ENCODE results near the gene HVCN1. TPM values are rescaled to one million over a fixed set of nuclear protein-coding genes. Genes with fewer than 3 reads are reported as not detected.

HVCN1 gene
- total and polyA plus RNA-seq, 2 of the 13 experiments (the other 11 are each of a cell fraction or from before 2014, with no cell fraction given), result 0.49 to 1.3 TPM

DNA sequence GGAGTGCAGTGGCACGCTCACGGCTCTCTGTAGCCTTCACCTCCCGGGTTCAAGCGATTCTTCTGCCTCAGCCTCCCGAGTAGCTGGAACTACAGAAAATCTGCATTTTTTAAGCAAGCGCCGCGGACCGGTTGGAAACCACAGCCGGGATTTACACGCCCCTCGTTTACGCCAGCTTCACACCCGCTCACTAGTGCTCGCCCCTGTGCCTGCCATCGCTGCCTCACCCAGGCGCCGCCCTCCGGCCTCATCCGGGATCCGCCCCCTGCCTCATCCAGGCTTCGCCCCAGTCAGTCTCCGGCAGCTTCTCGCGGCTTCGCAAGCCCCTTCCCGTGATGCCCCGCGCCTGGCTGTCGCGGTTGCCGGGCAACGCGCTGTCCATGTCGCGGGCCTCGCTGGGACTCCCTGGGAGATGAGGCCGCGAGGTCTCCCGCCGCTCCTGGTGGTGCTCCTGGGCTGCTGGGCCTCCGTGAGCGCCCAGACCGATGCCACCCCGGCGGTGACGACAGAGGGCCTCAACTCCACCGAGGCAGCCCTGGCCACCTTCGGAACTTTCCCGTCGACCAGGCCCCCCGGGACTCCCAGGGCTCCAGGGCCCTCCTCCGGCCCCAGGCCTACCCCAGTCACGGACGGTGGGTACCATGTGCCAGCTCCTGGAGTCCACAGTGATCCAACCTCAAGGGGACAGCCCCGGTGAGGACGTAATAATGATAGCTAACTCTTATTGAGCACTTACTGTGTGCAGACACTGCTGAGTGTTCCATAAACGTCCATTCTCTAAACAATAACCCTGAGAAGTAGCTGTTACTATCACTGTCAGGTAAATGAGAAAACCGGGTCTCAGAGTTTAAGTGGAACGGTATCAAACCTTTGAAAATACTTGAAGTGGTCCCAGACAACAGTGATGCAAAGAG is 74.9 kb downstream of the HVCN1 start, which contains the start of gene TCTN1 (continued):
- TF ChIP-seq, protein P1, sequence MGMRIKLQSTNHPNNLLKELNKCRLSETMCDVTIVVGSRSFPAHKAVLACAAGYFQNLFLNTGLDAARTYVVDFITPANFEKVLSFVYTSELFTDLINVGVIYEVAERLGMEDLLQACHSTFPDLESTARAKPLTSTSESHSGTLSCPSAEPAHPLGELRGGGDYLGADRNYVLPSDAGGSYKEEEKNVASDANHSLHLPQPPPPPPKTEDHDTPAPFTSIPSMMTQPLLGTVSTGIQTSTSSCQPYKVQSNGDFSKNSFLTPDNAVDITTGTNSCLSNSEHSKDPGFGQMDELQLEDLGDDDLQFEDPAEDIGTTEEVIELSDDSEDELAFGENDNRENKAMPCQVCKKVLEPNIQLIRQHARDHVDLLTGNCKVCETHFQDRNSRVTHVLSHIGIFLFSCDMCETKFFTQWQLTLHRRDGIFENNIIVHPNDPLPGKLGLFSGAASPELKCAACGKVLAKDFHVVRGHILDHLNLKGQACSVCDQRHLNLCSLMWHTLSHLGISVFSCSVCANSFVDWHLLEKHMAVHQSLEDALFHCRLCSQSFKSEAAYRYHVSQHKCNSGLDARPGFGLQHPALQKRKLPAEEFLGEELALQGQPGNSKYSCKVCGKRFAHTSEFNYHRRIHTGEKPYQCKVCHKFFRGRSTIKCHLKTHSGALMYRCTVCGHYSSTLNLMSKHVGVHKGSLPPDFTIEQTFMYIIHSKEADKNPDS (CRISPR knock-in tag; IDR thresholded peaks at IDR 0.05), result no peak
- TF ChIP-seq ZNF83 (CRISPR knock-in tag; IDR thresholded peaks at IDR 0.05; ENCODE audit: borderline replicate concordance) (0 out of 2 replicates have a peak, but pooled peaks have one; percentile 42), KDM2A (CRISPR knock-in tag; IDR thresholded peaks at IDR 0.05; ENCODE audit: borderline replicate concordance, low read depth) (peak; percentile 84), TP53 (CRISPR knock-in tag; conservative IDR thresholded peaks at IDR 0.05) (no peak), FOXC1 (CRISPR knock-in tag; IDR thresholded peaks at IDR 0.05; ENCODE audit: borderline replicate concordance) (peak; percentile 89; the same call in 1 of the 2 replicates), NRL (CRISPR knock-in tag; IDR thresholded peaks at IDR 0.05; ENCODE audit: borderline replicate concordance) (peak; percentile 96), ZNF549 (CRISPR knock-in tag; IDR thresholded peaks at IDR 0.05) (no peak), KMT2A (CRISPR knock-in tag; IDR thresholded peaks at IDR 0.05) (peak; percentile 51; the same call in 1 of the 2 replicates), ATRX (CRISPR knock-in tag; IDR thresholded peaks at IDR 0.05; ENCODE audit: borderline replicate concordance) (no peak), ZNF558 (CRISPR knock-in tag; IDR thresholded peaks at IDR 0.05; ENCODE audit: borderline replicate concordance) (no peak), ZSCAN29 (CRISPR knock-in tag; conservative IDR thresholded peaks at IDR 0.05) (peak; percentile 76; the same call in 1 of the 2 replicates), RXRB (CRISPR knock-in tag; IDR thresholded peaks at IDR 0.05; ENCODE audit: borderline replicate concordance) (peak; percentile 52; the same call in 1 of the 2 replicates), ZZZ3 (CRISPR knock-in tag; IDR thresholded peaks at IDR 0.05; ENCODE audit: borderline replicate concordance) (no peak), ZNF577 (CRISPR knock-in tag; IDR thresholded peaks at IDR 0.05; ENCODE audit: borderline replicate concordance, low read depth) (no peak), GTF3A (CRISPR knock-in tag; conservative IDR thresholded peaks at IDR 0.05) (peak; percentile 83; the same call in 1 of the 2 replicates), NFRKB (IDR thresholded peaks at IDR 0.05) (no peak)
- TF ChIP-seq, protein P2, sequence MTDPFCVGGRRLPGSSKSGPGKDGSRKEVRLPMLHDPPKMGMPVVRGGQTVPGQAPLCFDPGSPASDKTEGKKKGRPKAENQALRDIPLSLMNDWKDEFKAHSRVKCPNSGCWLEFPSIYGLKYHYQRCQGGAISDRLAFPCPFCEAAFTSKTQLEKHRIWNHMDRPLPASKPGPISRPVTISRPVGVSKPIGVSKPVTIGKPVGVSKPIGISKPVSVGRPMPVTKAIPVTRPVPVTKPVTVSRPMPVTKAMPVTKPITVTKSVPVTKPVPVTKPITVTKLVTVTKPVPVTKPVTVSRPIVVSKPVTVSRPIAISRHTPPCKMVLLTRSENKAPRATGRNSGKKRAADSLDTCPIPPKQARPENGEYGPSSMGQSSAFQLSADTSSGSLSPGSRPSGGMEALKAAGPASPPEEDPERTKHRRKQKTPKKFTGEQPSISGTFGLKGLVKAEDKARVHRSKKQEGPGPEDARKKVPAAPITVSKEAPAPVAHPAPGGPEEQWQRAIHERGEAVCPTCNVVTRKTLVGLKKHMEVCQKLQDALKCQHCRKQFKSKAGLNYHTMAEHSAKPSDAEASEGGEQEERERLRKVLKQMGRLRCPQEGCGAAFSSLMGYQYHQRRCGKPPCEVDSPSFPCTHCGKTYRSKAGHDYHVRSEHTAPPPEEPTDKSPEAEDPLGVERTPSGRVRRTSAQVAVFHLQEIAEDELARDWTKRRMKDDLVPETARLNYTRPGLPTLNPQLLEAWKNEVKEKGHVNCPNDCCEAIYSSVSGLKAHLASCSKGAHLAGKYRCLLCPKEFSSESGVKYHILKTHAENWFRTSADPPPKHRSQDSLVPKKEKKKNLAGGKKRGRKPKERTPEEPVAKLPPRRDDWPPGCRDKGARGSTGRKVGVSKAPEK (CRISPR knock-in tag; IDR thresholded peaks at IDR 0.05; ENCODE audit: borderline replicate concordance), result 0 out of 2 replicates have a peak, but pooled peaks have one; percentile 67
- TF ChIP-seq, protein P3, sequence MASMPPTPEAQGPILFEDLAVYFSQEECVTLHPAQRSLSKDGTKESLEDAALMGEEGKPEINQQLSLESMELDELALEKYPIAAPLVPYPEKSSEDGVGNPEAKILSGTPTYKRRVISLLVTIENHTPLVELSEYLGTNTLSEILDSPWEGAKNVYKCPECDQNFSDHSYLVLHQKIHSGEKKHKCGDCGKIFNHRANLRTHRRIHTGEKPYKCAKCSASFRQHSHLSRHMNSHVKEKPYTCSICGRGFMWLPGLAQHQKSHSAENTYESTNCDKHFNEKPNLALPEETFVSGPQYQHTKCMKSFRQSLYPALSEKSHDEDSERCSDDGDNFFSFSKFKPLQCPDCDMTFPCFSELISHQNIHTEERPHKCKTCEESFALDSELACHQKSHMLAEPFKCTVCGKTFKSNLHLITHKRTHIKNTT (CRISPR knock-in tag; IDR thresholded peaks at IDR 0.05), result no peak
- TF ChIP-seq, protein P4, sequence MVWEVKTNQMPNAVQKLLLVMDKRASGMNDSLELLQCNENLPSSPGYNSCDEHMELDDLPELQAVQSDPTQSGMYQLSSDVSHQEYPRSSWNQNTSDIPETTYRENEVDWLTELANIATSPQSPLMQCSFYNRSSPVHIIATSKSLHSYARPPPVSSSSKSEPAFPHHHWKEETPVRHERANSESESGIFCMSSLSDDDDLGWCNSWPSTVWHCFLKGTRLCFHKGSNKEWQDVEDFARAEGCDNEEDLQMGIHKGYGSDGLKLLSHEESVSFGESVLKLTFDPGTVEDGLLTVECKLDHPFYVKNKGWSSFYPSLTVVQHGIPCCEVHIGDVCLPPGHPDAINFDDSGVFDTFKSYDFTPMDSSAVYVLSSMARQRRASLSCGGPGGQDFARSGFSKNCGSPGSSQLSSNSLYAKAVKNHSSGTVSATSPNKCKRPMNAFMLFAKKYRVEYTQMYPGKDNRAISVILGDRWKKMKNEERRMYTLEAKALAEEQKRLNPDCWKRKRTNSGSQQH (CRISPR knock-in tag; IDR thresholded peaks at IDR 0.05; ENCODE audit: low read depth), result peak; percentile 46; the same call in 1 of the 2 replicates
